D721Med (cell line): ENCODE data around the gene ST8SIA1.

Source experiments
- DNase-seq: peaks from one replicate; pipeline ENCODE4 v3.0.0; 2011; ENCODE audit warnings: low spot score; ENCODE audit not compliant: insufficient read length
- FAIRE-seq: peaks from 2 replicates; lab custom pipeline; 2011; peaks lifted over from hg19 to GRCh38; lab: Jason Lieb, UNC
- CTCF ChIP-seq: IDR thresholded peaks from 2 replicates; pipeline ENCODE4 v1.5.1; 2012; ENCODE audit warnings: mild to moderate bottlenecking, control low read depth; ENCODE audit not compliant: insufficient read depth; ENCODE audit errors: missing control alignments

Gene ST8SIA1

DNA sequence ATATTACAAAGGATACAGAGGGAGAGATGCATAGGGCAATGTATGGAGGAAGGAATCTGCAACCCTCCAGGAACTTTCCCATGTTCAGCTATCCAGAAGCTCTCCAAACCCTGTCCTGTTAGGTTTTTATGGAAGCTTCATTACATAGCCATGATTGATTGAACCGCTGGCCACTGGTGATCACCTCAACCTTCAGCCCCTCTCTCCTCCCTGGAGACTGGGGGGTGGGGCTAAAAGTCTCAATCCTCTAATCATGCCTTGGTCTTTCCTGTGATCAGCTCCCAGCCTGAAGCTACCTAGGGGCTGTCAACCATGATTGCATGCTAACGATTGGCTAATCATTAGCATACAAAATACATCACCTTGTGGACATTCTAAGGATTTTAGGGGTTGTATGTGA, 123.4 kb downstream of the ST8SIA1 start:
- DNase-seq (no peak), FAIRE-seq (no peak)
- TF ChIP-seq CTCF: no peak

- no peak for TF ChIP-seq CTCF
- FAIRE-seq: no peak
- no peak for DNase-seq
Observed at GRCh38 chr12:22209422-22209821, 125.1 kb downstream of the ST8SIA1 start.

DNA sequence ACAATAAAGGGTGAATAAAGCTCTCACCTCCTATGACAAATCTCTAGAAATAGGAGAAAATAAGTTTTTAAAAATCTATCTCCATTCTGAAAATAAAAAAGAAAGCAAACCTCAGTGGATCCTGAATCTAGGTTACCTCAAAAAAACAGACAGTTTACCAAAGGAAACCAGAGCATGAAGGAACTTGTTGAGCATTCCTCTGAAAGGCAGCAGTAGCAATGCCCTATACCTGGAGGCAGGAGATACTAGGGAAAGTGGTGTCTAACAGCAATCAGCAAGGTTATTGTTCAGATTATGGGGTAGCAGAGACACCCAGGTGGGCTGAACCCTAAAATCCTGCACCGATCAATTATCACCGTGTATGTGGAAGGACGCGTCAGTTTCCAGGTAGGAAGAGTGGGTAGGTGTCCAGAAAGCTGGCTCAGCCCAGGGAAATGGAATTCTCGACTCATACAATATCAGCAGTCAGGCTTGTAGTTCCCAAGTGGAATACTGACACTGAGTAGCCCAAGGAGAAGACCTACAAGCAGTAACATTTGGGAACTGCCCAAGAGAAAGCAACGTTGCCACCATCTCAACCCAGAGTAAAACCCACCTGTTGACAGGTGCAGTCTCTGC, 128.3 kb downstream of the ST8SIA1 start:
- no peak for DNase-seq
- TF ChIP-seq CTCF: no peak
- no peak for FAIRE-seq

GRCh38 chr12:22204391-22204790, 130.1 kb downstream of the ST8SIA1 start:
- DNase-seq (no peak), FAIRE-seq (no peak)
- no peak for TF ChIP-seq CTCF

GRCh38 chr12:22202847-22203246, 131.7 kb downstream of the ST8SIA1 start:
- no peak for FAIRE-seq
- no peak for DNase-seq
- no peak for TF ChIP-seq CTCF

DNA sequence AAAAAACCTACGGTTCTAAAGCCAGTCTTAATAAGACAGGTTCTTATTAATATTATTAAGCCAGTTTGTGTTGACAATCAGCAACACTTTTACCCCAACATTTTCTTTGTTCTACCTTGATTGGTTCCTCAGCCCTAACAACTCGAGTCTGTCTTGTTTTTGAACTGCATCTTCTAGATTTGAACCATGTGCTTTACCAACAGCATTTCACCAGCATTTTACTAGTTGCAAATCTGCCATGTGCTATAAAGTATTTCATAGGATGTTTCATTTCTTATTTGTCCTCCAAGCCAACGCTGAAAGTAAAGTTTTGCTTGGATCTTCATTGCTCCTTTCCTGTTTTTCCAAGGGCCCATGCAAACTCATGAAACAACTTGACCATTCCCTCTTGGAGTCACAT, 133.4 kb downstream of the ST8SIA1 start:
- DNase-seq: no peak
- FAIRE-seq: no peak
- TF ChIP-seq CTCF: no peak

GRCh38 chr12:22196236-22196635, 138.3 kb downstream of the ST8SIA1 start:
- FAIRE-seq (no peak), DNase-seq (no peak)
- TF ChIP-seq CTCF: no peak
